Measurements from ENCODE around the gene CENPV.
A peak's percentile ranks its signal among the peaks of the same experiment; 100 is the strongest.
"Not testable (repeated sequence)": the region's sequence is repeated elsewhere in the genome, so short reads cannot be mapped to it uniquely, and the experiment has no call there.

CENPV gene

GRCh38 chr17:16353317-16354174, at the start of gene CENPV:
CENPV (minus strand) TSS chr17:16353469; CDS start chr17:16353436, 33 bp downstream.
- peak; percentile 68 for DNase-seq (ENCODE audit: low read depth)

GRCh38 chr17:16398270-16399267, 45.3 kb upstream of the CENPV start:
- DNase-seq (ENCODE audit: low read depth), result peak; percentile 53

- not testable (repeated sequence) for DNase-seq (ENCODE audit: low read depth)
Observed at GRCh38 chr17:16396693-16397092, 43.4 kb upstream of the CENPV start.

- not testable (repeated sequence) for DNase-seq (ENCODE audit: low read depth)
Observed at GRCh38 chr17:16395887-16396286, 42.6 kb upstream of the CENPV start.

- DNase-seq (ENCODE audit: low read depth), result not testable (repeated sequence)
Observed at GRCh38 chr17:16392491-16392890, 39.2 kb upstream of the CENPV start.

GRCh38 chr17:16391451-16391850, 38.2 kb upstream of the CENPV start:
- DNase-seq (ENCODE audit: low read depth), result no peak

GRCh38 chr17:16386126-16386507, 32.8 kb upstream of the CENPV start:
- DNase-seq (ENCODE audit: low read depth), result not testable (repeated sequence)

- no peak for DNase-seq (ENCODE audit: low read depth)
Observed at GRCh38 chr17:16384557-16384956, 31.3 kb upstream of the CENPV start.

GRCh38 chr17:16383772-16384287, 30.6 kb upstream of the CENPV start:
- DNase-seq (ENCODE audit: low read depth), result no peak

GRCh38 chr17:16383216-16383615, 29.9 kb upstream of the CENPV start:
- DNase-seq (ENCODE audit: low read depth), result no peak

- peak; percentile 47 for DNase-seq (ENCODE audit: low read depth)
Observed at GRCh38 chr17:16381496-16381820, 28.2 kb upstream of the CENPV start.

- peak; percentile 98 for DNase-seq (ENCODE audit: low read depth)
Observed at GRCh38 chr17:16380640-16381495, 27.6 kb upstream of the CENPV start, which contains the start of gene UBB. UBB (plus strand) TSS chr17:16381091; CDS start chr17:16381908, 817 bp downstream.

- DNase-seq (ENCODE audit: low read depth), result no peak
Observed at GRCh38 chr17:16379654-16380053, 26.4 kb upstream of the CENPV start.

- DNase-seq (ENCODE audit: low read depth), result no peak
Observed at GRCh38 chr17:16378636-16379282, 25.5 kb upstream of the CENPV start.

- no peak for DNase-seq (ENCODE audit: low read depth)
Observed at GRCh38 chr17:16377941-16378341, 24.7 kb upstream of the CENPV start.

- peak; percentile 38 for DNase-seq (ENCODE audit: low read depth)
Observed at GRCh38 chr17:16374146-16374938, 21.1 kb upstream of the CENPV start.

GRCh38 chr17:16371742-16372141, 18.5 kb upstream of the CENPV start:
- peak; percentile 82 for DNase-seq (ENCODE audit: low read depth)

- no peak for DNase-seq (ENCODE audit: low read depth)
Observed at GRCh38 chr17:16364625-16365024, 11.4 kb upstream of the CENPV start.

GRCh38 chr17:16363749-16364536, 10.7 kb upstream of the CENPV start:
- peak; percentile 84 for DNase-seq (ENCODE audit: low read depth)

Data from ELR (cell line).